Ishikawa (cell line): Measurements from ENCODE around the gene CFAP300.

ENCODE experiments used
- CEBPB ChIP-seq: IDR thresholded peaks from 2 replicates; pipeline ENCODE4 v1.6.1; 2012
- EGR1 ChIP-seq: IDR thresholded peaks from 2 replicates; pipeline ENCODE4 v1.6.1; 2012
- EP300 ChIP-seq: IDR thresholded peaks from 2 replicates; pipeline ENCODE4 v1.6.1; 2012; ENCODE audit warnings: borderline replicate concordance
- FOXM1 ChIP-seq: IDR thresholded peaks from 2 replicates; pipeline ENCODE4 v1.6.1; 2012; ENCODE audit warnings: low read depth, borderline replicate concordance
- NFIC ChIP-seq: IDR thresholded peaks from 2 replicates; pipeline ENCODE4 v1.6.1; 2012
- RAD21 ChIP-seq: IDR thresholded peaks from 2 replicates; pipeline ENCODE4 v1.6.1; 2012; ENCODE audit warnings: low read depth
- TAF1 ChIP-seq: IDR thresholded peaks from 2 replicates; pipeline ENCODE4 v1.6.1; 2012; ENCODE audit warnings: low read depth, mild to moderate bottlenecking
- TCF12 ChIP-seq: IDR thresholded peaks from 2 replicates; pipeline ENCODE4 v1.6.1; 2012; ENCODE audit warnings: low read depth
- TEAD4 ChIP-seq: IDR thresholded peaks from 2 replicates; pipeline ENCODE4 v1.6.1; 2012
- YY1 ChIP-seq: IDR thresholded peaks from 2 replicates; pipeline ENCODE4 v1.6.1; 2012; ENCODE audit warnings: low read depth
- ZBTB7A ChIP-seq: IDR thresholded peaks from 2 replicates; pipeline ENCODE4 v1.6.1; 2012; ENCODE audit warnings: low read depth
- TF ChIP-seq, protein P1 (sequence below): IDR thresholded peaks from 2 replicates; pipeline ENCODE4 v1.6.1; 2012
- TF ChIP-seq, protein P2 (sequence below): IDR thresholded peaks from 2 replicates; pipeline ENCODE4 v1.6.1; 2012; ENCODE audit warnings: low read depth, mild to moderate bottlenecking
- TF ChIP-seq, protein P3 (sequence below): IDR thresholded peaks from 2 replicates; pipeline ENCODE4 v1.6.1; 2012

DNA sequence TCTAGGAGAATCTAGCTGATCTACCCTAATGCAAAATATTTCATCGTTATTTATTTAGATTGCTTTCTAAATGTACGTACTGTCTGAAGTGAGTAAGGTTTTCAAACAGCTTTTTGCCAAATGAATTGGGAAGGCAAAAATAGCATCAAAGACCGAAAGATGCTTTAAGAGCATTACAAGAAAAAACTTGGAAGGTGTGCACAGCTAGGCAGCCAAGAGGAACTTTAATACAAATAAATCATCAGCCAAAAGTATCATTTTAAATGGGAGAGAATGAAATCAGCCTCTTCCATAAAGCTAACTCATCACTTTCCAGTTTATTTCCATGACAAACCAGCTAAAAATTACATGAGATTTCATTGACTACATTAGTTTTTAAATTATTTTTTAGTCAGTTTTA is 30.2 kb upstream of the CFAP300 start:
- TF ChIP-seq TEAD4, result no peak
- TF ChIP-seq, protein P1, sequence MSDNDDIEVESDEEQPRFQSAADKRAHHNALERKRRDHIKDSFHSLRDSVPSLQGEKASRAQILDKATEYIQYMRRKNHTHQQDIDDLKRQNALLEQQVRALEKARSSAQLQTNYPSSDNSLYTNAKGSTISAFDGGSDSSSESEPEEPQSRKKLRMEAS, result no peak
- no peak for TF ChIP-seq TAF1
- TF ChIP-seq YY1, result no peak
- TF ChIP-seq EP300, result no peak
- TF ChIP-seq EGR1, result no peak
- TF ChIP-seq, protein P2, sequence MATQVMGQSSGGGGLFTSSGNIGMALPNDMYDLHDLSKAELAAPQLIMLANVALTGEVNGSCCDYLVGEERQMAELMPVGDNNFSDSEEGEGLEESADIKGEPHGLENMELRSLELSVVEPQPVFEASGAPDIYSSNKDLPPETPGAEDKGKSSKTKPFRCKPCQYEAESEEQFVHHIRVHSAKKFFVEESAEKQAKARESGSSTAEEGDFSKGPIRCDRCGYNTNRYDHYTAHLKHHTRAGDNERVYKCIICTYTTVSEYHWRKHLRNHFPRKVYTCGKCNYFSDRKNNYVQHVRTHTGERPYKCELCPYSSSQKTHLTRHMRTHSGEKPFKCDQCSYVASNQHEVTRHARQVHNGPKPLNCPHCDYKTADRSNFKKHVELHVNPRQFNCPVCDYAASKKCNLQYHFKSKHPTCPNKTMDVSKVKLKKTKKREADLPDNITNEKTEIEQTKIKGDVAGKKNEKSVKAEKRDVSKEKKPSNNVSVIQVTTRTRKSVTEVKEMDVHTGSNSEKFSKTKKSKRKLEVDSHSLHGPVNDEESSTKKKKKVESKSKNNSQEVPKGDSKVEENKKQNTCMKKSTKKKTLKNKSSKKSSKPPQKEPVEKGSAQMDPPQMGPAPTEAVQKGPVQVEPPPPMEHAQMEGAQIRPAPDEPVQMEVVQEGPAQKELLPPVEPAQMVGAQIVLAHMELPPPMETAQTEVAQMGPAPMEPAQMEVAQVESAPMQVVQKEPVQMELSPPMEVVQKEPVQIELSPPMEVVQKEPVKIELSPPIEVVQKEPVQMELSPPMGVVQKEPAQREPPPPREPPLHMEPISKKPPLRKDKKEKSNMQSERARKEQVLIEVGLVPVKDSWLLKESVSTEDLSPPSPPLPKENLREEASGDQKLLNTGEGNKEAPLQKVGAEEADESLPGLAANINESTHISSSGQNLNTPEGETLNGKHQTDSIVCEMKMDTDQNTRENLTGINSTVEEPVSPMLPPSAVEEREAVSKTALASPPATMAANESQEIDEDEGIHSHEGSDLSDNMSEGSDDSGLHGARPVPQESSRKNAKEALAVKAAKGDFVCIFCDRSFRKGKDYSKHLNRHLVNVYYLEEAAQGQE, result no peak
- TF ChIP-seq RAD21, result no peak
- TF ChIP-seq, protein P3, sequence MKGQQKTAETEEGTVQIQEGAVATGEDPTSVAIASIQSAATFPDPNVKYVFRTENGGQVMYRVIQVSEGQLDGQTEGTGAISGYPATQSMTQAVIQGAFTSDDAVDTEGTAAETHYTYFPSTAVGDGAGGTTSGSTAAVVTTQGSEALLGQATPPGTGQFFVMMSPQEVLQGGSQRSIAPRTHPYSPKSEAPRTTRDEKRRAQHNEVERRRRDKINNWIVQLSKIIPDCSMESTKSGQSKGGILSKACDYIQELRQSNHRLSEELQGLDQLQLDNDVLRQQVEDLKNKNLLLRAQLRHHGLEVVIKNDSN, result no peak
- no peak for TF ChIP-seq FOXM1
- TF ChIP-seq NFIC, result no peak
- TF ChIP-seq ZBTB7A, result no peak
- no peak for TF ChIP-seq CEBPB
- no peak for TF ChIP-seq TCF12
